HCT116 (cell line): ENCODE results near the gene AGAP1. TPM values are rescaled to one million over a fixed set of nuclear protein-coding genes. Genes with fewer than 3 reads are reported as not detected.

Experiments
- ATAC-seq: fragments of 200-7000 bp; cut with Tn5 transposase; 2 replicates; pipeline ENCODE4 v1.9.1; 2020; ENCODE audit warnings: mild to moderate bottlenecking, moderate library complexity
- BruUV-seq: library from RNA; stranded (reverse); fragments of 400-500 nt; replicated peaks from 2 replicates; lab custom pipeline; 2021; lab: Mats Ljungman, UMichigan
- CTCF ChIA-PET: fragments of 300-600 bp; sonication (Branson Sonifier 250); formaldehyde crosslinking; loops from one replicate; lab custom pipeline; 2021; ENCODE audit warnings: antibody characterized with exemption; lab: Charles Lee
- POLR2A ChIA-PET: fragments of 300-600, 350-600 bp; sonication (Branson Sonifier 250); formaldehyde crosslinking; loops from one replicate; lab custom pipeline; 2021; ENCODE audit warnings: antibody characterized with exemption; lab: Charles Lee
- RAD21 ChIA-PET, 2 experiments: fragments of 300-600 bp; sonication (Branson Sonifier 250); formaldehyde crosslinking; loops; one replicate each; lab custom pipeline; 2023; ENCODE audit warnings: low total read pairs in 2 of 2; ENCODE audit not compliant: uncharacterized antibody in 2 of 2, unreplicated experiment in 2 of 2, low non-redundant PET in 1 of 2; lab: Charles Lee
- DNase-seq: peaks from one replicate; pipeline ENCODE4 v3.0.0-alpha.2; 2010; ENCODE audit warnings: low read depth, low spot score
- H2AFZ ChIP-seq: fragments of 200-600 bp; shearing (Covaris generic), sonication (generic); 2 replicates; pipeline ENCODE4 v1.6.1; 2017; ENCODE audit warnings: low read depth, mixed run types, mixed read lengths, antibody characterized with exemption, low read length; ENCODE audit not compliant: poor library complexity, severe bottlenecking
- H3K27ac ChIP-seq: 2 replicates; pipeline ENCODE4 v1.5.1; 2012; ENCODE audit warnings: low read depth, low read length
- H3K27me3 ChIP-seq: fragments of 200-600 bp; sonication (generic); 2 replicates; pipeline ENCODE4 v1.6.1; 2016; ENCODE audit warnings: mixed run types, low read length, mixed read lengths; ENCODE audit not compliant: insufficient read depth
- H3K36me3 ChIP-seq, 2 experiments: fragments of 200-500 bp in 1 of 2; fragments of 200-600 bp in 1 of 2; sonication (Bioruptor generic) in 1 of 2; sonication (generic) in 1 of 2; 2 replicates each; pipeline versions ENCODE4 v1.5.1 to v1.6.1; 2014 to 2016; ENCODE audit warnings: low read length in 2 of 2, inconsistent platforms in 1 of 2, mixed read lengths in 1 of 2, mixed run types in 1 of 2; ENCODE audit not compliant: insufficient read depth in 2 of 2, control insufficient read depth in 1 of 2
- H3K4me1 ChIP-seq, 2 experiments: fragments of 200-600 bp in 1 of 2; sonication (generic) in 1 of 2; 2 replicates each; pipeline versions ENCODE4 v1.5.1 to v1.6.1; 2012 to 2017; ENCODE audit warnings: low read length in 2 of 2, inconsistent platforms in 1 of 2, mild to moderate bottlenecking in 1 of 2, mixed read lengths in 1 of 2, mixed run types in 1 of 2, moderate library complexity in 1 of 2; ENCODE audit not compliant: insufficient read depth in 2 of 2, control insufficient read depth in 1 of 2
- H3K4me2 ChIP-seq: fragments of 200-600 bp; sonication (generic); 2 replicates; pipeline ENCODE4 v1.6.1; 2017; ENCODE audit warnings: mixed run types, low read length, mixed read lengths
- H3K4me3 ChIP-seq, 2 experiments: fragments of 200-600 bp in 1 of 2; sonication (generic) in 1 of 2; replicated peaks in 1 of 2; 2 replicates each; pipeline ENCODE4 v1.5.1; 2011 to 2016; ENCODE audit warnings: low read length in 2 of 2, control low read depth in 1 of 2, low read depth in 1 of 2, mild to moderate bottlenecking in 1 of 2, mixed read lengths in 1 of 2, mixed run types in 1 of 2
- H3K79me2 ChIP-seq: fragments of 200-600 bp; sonication (generic); 2 replicates; pipeline ENCODE4 v1.6.1; 2017; ENCODE audit warnings: mild to moderate bottlenecking, mixed run types, low read length, moderate library complexity, mixed read lengths; ENCODE audit not compliant: insufficient read depth
- H3K9ac ChIP-seq: fragments of 200-600 bp; sonication (generic); 2 replicates; pipeline ENCODE4 v1.6.1; 2016; ENCODE audit warnings: low read length, mixed read lengths
- H3K9me2 ChIP-seq: fragments of 200-600 bp; sonication (generic), shearing (Covaris generic); 2 replicates; pipeline ENCODE4 v1.6.1; 2017; ENCODE audit warnings: mixed run types, mild to moderate bottlenecking, moderate library complexity; ENCODE audit not compliant: insufficient read depth
- H3K9me3 ChIP-seq, 2 experiments: fragments of 200-500 bp in 1 of 2; fragments of 200-600 bp in 1 of 2; sonication (Bioruptor generic) in 1 of 2; sonication (generic) in 1 of 2; 2 replicates each; pipeline ENCODE4 v1.6.1; 2014 to 2017; ENCODE audit warnings: low read length in 2 of 2, mixed read lengths in 2 of 2, inconsistent platforms in 1 of 2, low read depth in 1 of 2, mild to moderate bottlenecking in 1 of 2, mixed run types in 1 of 2, moderate library complexity in 1 of 2; ENCODE audit not compliant: control insufficient read depth in 1 of 2, insufficient read depth in 1 of 2
- H4K20me1 ChIP-seq: fragments of 200-600 bp; sonication (generic), shearing (Covaris generic); 2 replicates; pipeline ENCODE4 v1.6.1; 2017; ENCODE audit warnings: mixed run types, mild to moderate bottlenecking, moderate library complexity; ENCODE audit not compliant: insufficient read depth
- CBX3 ChIP-seq: IDR thresholded peaks from 2 replicates; pipeline ENCODE4 v1.6.1; 2012; ENCODE audit warnings: low read depth
- CTCF ChIP-seq, 3 experiments: fragments of 200-600 bp in 1 of 3; sonication (generic) in 1 of 3; IDR thresholded peaks in 2 of 3; conservative IDR thresholded peaks in 1 of 3; 2 replicates each; pipeline ENCODE4 v1.5.1; 2012 to 2017; ENCODE audit warnings: low read depth in 2 of 3, low read length in 2 of 3, antibody characterized with exemption in 1 of 3, borderline replicate concordance in 1 of 3, control low read depth in 1 of 3, mild to moderate bottlenecking in 1 of 3, mixed read lengths in 1 of 3, mixed run types in 1 of 3, moderate library complexity in 1 of 3; ENCODE audit not compliant: insufficient read depth in 1 of 3
- EGR1 ChIP-seq: IDR thresholded peaks from 2 replicates; pipeline ENCODE4 v1.6.1; 2012; ENCODE audit warnings: low read depth
- ELF1 ChIP-seq: IDR thresholded peaks from 2 replicates; pipeline ENCODE4 v1.6.1; 2012; ENCODE audit warnings: low read depth, borderline replicate concordance
- EZH2 ChIP-seq: fragments of 200-600 bp; sonication (generic); IDR thresholded peaks from 2 replicates; pipeline ENCODE4 v1.6.1; 2017; ENCODE audit warnings: antibody characterized with exemption, mixed run types
- FOSL1 ChIP-seq: IDR thresholded peaks from 2 replicates; pipeline ENCODE4 v1.6.1; 2012; ENCODE audit warnings: low read depth
- JUND ChIP-seq: IDR thresholded peaks from 2 replicates; pipeline ENCODE4 v1.6.1; 2012
- MAX ChIP-seq: IDR thresholded peaks from 2 replicates; pipeline ENCODE4 v1.6.1; 2012
- POLR2A ChIP-seq: IDR thresholded peaks from 2 replicates; pipeline ENCODE4 v1.7.0; 2011; ENCODE audit warnings: borderline replicate concordance; ENCODE audit not compliant: insufficient read depth, insufficient read length; ENCODE audit errors: extremely low read depth
- POLR2AphosphoS5 ChIP-seq: IDR thresholded peaks from 2 replicates; pipeline ENCODE4 v1.6.1; 2011; ENCODE audit warnings: mild to moderate bottlenecking, low read depth, low read length, moderate library complexity
- RAD21 ChIP-seq: IDR thresholded peaks from 2 replicates; pipeline ENCODE4 v1.6.1; 2012; ENCODE audit warnings: low read depth, mild to moderate bottlenecking
- SIN3A ChIP-seq: IDR thresholded peaks from 2 replicates; pipeline ENCODE4 v1.6.1; 2012; ENCODE audit warnings: low read depth
- SRF ChIP-seq: IDR thresholded peaks from 2 replicates; pipeline ENCODE4 v1.6.1; 2012; ENCODE audit warnings: low read depth
- TCF7L2 ChIP-seq: IDR thresholded peaks from 2 replicates; pipeline ENCODE4 v1.7.0; 2011; ENCODE audit warnings: borderline replicate concordance, inconsistent platforms; ENCODE audit not compliant: insufficient read depth, insufficient read length; ENCODE audit errors: extremely low read depth
- YY1 ChIP-seq: IDR thresholded peaks from 2 replicates; pipeline ENCODE4 v1.6.1; 2011; ENCODE audit warnings: low read length, low read depth, moderate library complexity, mild to moderate bottlenecking; ENCODE audit not compliant: insufficient replicate concordance; ENCODE audit errors: extremely low read depth
- ZBTB33 ChIP-seq: IDR thresholded peaks from 2 replicates; pipeline ENCODE4 v1.6.1; 2011; ENCODE audit warnings: mild to moderate bottlenecking, low read length, moderate library complexity; ENCODE audit not compliant: insufficient replicate concordance; ENCODE audit errors: extremely low read depth
- ZNF274 ChIP-seq: fragments of 200-500 bp; sonication (Bioruptor generic); IDR thresholded peaks from 2 replicates; pipeline ENCODE4 v1.6.1; 2014; ENCODE audit warnings: mild to moderate bottlenecking, low read depth, low read length, inconsistent platforms
- intact Hi-C: fragments of 100-400 bp; cut with micrococcal nuclease; formaldehyde crosslinking; loops from 2 replicates; pipeline ENCODE4 v1.10.0; 2022
- total RNA-seq: library from RNA; stranded (reverse); gene quantifications from one replicate; pipeline ENCODE4 v1.2.1, GENCODE V29; 2021; ENCODE audit not compliant: unreplicated experiment
- TF ChIP-seq, protein P1 (sequence below): IDR thresholded peaks from 2 replicates; pipeline ENCODE4 v1.6.1; 2012

AGAP1 gene
- total RNA-seq, 1 experiment from 2014 or later, result 43.8 TPM

DNA sequence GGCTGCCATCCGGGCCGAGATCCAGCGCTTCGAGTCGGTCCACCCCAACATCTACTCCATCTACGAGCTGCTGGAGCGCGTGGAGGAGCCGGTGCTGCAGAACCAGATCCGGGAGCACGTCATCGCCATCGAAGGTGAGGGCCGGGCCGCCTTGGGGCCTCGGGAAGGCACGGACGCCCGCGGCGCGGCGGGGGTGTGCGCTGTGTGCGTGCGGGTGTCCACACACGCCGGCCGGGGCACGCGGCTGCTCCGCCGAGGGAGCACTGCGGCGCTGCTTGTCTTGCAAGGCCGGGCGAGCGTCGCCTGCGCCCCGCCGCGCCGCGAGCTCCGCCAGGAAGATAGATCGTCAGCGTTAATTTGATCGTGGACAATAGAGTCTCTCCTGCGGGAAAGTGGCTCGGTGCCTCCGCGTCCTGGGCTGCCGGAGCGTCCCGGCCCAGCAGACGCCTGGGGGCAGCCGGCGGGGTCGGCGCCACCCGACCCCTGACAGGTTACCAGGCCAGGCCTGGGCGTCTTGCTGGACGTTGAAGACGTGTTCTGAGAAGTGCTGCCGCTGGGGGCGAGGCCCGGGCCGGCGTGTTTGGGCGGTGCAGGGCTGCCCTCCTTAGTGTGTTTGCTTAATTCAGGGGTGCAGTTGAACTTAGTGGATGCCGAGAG, 1.0 kb downstream of the AGAP1 start (continued):
- no peak for TF ChIP-seq YY1
- TF ChIP-seq ELF1, result no peak

GRCh38 chr2:235495373-235496238, 1.8 kb downstream of the AGAP1 start:
- ATAC-seq, result no peak
- H2AFZ ChIP-seq, result no peak overlapping the region
- H3K27ac ChIP-seq, result peak overlapping the region; percentile 87; the same call in 1 of the 2 replicates
- peaks cover 17% of the 10 kb centered on the region; the same call in 1 of the 2 replicates for H4K20me1 ChIP-seq
- H3K4me3 ChIP-seq, result peak overlapping the region; percentile 72 to 83
- H3K9me3 ChIP-seq, result no peaks in the 10 kb centered on the region
- intact Hi-C loops, result no loop called here
- H3K79me2 ChIP-seq, result peaks cover 61% of the 10 kb centered on the region
- DNase-seq, result no peak
- peak overlapping the region; percentile 85 for H3K4me2 ChIP-seq
- CTCF ChIA-PET, result interaction anchor here (1.0 kb wide), 1 partner anchor 56 kb away, joined by 3 read pairs; no protein-coding TSS in a partner anchor
- H3K4me1 ChIP-seq, result peaks cover 20 to 52% of the 10 kb centered on the region in 2 experiments
- POLR2A ChIA-PET, result no interaction called here
- no peaks in the 10 kb centered on the region for H3K36me3 ChIP-seq
- BruUV-seq, result no TSS peak
- no peaks in the 10 kb centered on the region for H3K9me2 ChIP-seq
- H3K9ac ChIP-seq, result peak overlapping the region; percentile 78
- RAD21 ChIA-PET, result no interaction called here
- no peaks in the 10 kb centered on the region for H3K27me3 ChIP-seq
- TF ChIP-seq CBX3 (no peak), JUND (no peak), TCF7L2 (no peak), MAX (no peak), YY1 (no peak), POLR2AphosphoS5 (no peak), CTCF (IDR thresholded peaks at IDR 0.05 in 2 of 3, conservative IDR thresholded peaks at IDR 0.05 in 1 of 3; ENCODE audit: borderline replicate concordance in 1 of 3, insufficient read depth in 1 of 3, low read depth in 2 of 3, low read length in 2 of 3) (0 out of 6 replicates have a peak, but pooled peaks of 1 of the 3 experiments have one; percentile 2), RAD21 (peak; percentile 27; the same call in 1 of the 2 replicates), POLR2A (no peak), SRF (no peak), SIN3A (0 out of 2 replicates have a peak, but pooled peaks have one; percentile 13), FOSL1 (no peak), EZH2 (no peak), ZNF274 (no peak), ZBTB33 (no peak), ELF1 (no peak), EGR1 (peak; percentile 29; the same call in 1 of the 2 replicates)
- TF ChIP-seq, protein P1, sequence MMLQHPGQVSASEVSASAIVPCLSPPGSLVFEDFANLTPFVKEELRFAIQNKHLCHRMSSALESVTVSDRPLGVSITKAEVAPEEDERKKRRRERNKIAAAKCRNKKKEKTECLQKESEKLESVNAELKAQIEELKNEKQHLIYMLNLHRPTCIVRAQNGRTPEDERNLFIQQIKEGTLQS, result no peak
